Adipocyte (in vitro differentiated cells): ENCODE data around the gene TRPM3.

Experiments used
- DNase-seq: peaks from one replicate; pipeline ENCODE4 v3.0.0-alpha.2; 2015; ENCODE audit warnings: low read depth
- H3K27me3 ChIP-seq: replicated peaks from 2 replicates; pipeline ENCODE4 v1.7.0; 2013; ENCODE audit warnings: mild to moderate bottlenecking, low read length, moderate library complexity; ENCODE audit not compliant: control insufficient read depth, insufficient read depth
- H3K36me3 ChIP-seq: 2 replicates; pipeline ENCODE4 v1.7.0; 2013; ENCODE audit warnings: low read length, mild to moderate bottlenecking, moderate library complexity; ENCODE audit not compliant: control insufficient read depth, insufficient read depth, severe bottlenecking
- H3K4me1 ChIP-seq: 2 replicates; pipeline ENCODE4 v1.7.0; 2013; ENCODE audit warnings: mild to moderate bottlenecking, low read length, moderate library complexity; ENCODE audit not compliant: control insufficient read depth, insufficient read depth
- H3K4me3 ChIP-seq: 2 replicates; pipeline ENCODE4 v1.7.0; 2013; ENCODE audit warnings: mild to moderate bottlenecking, low read length, moderate library complexity
- H3K9ac ChIP-seq: 2 replicates; pipeline ENCODE4 v1.7.0; 2013; ENCODE audit warnings: mild to moderate bottlenecking, low read length, moderate library complexity
- H3K9me3 ChIP-seq: 2 replicates; pipeline ENCODE4 v1.7.0; 2013; ENCODE audit warnings: mild to moderate bottlenecking, low read length, moderate library complexity; ENCODE audit not compliant: control insufficient read depth

Gene TRPM3

DNA sequence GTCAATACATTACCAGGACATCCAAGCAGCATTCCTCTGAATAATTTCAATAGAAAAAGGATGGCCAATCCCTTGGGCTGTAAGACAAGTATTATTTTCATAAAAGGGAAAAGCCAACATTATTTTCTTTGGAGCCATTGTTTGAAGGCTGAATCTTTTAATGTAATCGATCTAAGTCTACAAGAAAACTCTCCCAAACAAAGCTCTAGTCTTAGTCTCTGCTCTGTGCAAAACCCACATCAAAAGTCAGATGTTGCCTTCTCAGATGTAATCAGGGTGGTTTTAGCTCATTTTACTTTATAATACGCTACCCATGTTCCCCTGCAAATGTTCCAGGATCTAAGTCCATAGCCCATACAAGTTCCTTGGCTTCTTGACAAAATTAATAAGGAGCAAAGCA, 325.6 kb downstream of the TRPM3 start:
- no peaks in the 10 kb centered on the region for H3K4me1 ChIP-seq
- DNase-seq = no peak

DNA sequence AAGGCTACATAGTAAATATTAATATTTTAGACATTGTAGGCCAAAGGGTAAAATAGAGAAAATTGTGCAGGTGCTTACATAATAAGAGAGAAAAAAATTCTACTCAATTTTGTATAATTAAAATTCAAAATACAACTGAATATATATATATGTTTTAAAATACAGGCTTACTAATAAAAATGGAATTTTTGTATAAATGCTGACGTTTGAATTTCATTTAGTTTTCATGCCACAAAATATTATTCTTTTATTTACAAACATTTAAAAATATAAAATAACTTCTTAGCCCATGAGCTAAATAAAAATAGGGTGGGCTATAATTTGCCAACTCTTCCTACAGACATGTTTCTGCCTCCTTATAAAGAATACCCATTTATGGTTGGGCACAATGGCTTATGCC, 328.6 kb downstream of the TRPM3 start:
- H3K4me3 ChIP-seq = no peak overlapping the region
- no peak for DNase-seq
- no peaks in the 10 kb centered on the region for H3K27me3 ChIP-seq
- H3K4me1 ChIP-seq = peaks cover 17% of the 10 kb centered on the region
- H3K9me3 ChIP-seq = no peaks in the 10 kb centered on the region
- no peak overlapping the region for H3K9ac ChIP-seq
- no peaks in the 10 kb centered on the region for H3K36me3 ChIP-seq

More for the DNA sequence above, 325.6 kb downstream of the TRPM3 start:
- Histone ChIP-seq H3K9me3 (no peaks in the 10 kb centered on the region), H3K36me3 (no peaks in the 10 kb centered on the region), H3K27me3 (no peaks in the 10 kb centered on the region), H3K4me3 (no peak overlapping the region), H3K9ac (no peak overlapping the region)

DNA sequence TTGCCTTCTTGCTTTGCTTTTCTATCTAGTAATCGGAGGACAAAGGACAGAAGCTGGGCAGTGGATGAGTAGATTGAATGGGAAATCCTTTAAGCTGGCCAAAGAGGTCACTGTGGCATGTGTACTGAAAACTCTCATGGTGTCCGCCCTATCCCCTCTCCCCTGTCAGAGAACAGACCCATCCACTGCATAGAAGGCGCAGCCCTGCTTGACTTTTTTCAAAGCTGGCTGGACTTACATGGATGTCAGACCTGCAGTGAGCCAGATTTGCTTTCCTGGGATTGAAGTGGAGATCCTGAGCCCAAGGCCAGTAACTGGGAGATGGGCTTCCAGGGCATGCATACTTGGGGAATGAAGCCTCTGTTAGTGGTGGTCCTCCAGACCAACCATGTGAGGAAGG, 329.5 kb downstream of the TRPM3 start:
- no peaks in the 10 kb centered on the region for H3K27me3 ChIP-seq
- H3K4me1 ChIP-seq = peaks cover 17% of the 10 kb centered on the region
- DNase-seq = no peak
- no peaks in the 10 kb centered on the region for H3K36me3 ChIP-seq
- H3K9ac ChIP-seq = no peak overlapping the region
- H3K9me3 ChIP-seq = no peaks in the 10 kb centered on the region
- H3K4me3 ChIP-seq = no peak overlapping the region

DNA sequence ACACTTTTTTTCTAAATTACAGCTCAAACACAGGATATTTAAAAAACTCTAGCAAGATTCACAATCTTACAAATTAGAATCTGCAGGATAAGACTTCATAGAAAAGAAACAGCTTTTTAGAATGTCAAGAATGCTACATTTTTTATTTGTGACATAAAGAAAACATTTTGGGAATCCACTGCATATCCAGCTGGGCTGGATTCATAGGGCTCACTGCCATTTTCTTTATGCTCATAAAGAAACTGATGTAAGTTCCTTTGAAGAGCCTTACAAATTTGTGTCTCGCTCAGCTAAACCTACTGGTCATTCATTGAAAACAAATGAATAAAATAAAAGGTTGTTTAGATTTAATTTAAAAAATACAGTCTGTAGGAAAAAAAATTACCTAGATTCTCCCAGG, 332.3 kb downstream of the TRPM3 start:
- H3K36me3 ChIP-seq = no peaks in the 10 kb centered on the region
- DNase-seq = peak; percentile 26
- H3K9ac ChIP-seq = no peak overlapping the region
- H3K27me3 ChIP-seq = no peaks in the 10 kb centered on the region
- no peak overlapping the region for H3K4me3 ChIP-seq
- H3K4me1 ChIP-seq = peaks cover 17% of the 10 kb centered on the region
- H3K9me3 ChIP-seq = no peaks in the 10 kb centered on the region

DNA sequence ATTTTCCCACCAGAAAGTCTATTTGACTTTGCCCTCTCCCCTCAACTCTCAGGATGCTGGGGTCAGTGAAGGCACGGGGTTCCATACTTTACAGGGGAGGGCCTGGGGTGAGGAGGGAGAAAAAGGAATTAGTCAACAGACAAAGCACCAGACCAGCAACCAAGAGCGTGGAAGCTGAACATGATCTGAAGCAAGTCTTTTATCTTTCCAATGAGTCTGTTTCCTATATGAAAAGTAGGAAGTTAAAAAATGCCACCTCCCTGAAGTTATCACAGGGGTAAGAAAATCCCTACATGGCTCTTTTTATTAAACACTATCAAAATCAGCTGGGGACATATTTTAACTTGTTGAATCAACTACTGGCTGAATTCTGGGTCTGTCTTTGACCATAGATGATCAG, 337.0 kb downstream of the TRPM3 start:
- Histone ChIP-seq H3K9ac (no peak overlapping the region), H3K9me3 (no peaks in the 10 kb centered on the region), H3K36me3 (no peaks in the 10 kb centered on the region), H3K4me1 (peaks cover 8% of the 10 kb centered on the region), H3K4me3 (no peak overlapping the region), H3K27me3 (no peaks in the 10 kb centered on the region)
- DNase-seq = no peak

DNA sequence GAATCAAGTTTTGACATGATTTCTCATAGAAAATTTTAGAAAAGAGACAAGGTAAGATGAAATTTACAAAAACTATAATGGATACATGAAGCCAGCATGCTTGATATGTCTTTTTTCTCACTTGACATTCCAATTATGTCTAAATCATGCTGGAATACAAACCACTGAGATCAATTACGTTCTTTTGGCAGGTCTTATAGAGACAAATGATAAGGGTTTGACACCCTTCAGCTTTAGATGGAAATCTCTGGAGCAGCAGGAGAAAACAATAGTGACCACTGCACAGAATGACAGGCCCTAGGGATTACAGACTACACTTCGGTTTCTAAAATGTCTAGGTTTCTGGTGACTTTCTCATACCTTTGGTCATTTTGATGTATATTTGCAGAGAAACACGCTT, 342.9 kb downstream of the TRPM3 start:
- H3K4me1 ChIP-seq = no peaks in the 10 kb centered on the region
- H3K9me3 ChIP-seq = no peaks in the 10 kb centered on the region
- H3K36me3 ChIP-seq = no peaks in the 10 kb centered on the region
- DNase-seq = no peak
- no peak overlapping the region for H3K9ac ChIP-seq
- H3K4me3 ChIP-seq = no peak overlapping the region
- H3K27me3 ChIP-seq = no peaks in the 10 kb centered on the region

DNA sequence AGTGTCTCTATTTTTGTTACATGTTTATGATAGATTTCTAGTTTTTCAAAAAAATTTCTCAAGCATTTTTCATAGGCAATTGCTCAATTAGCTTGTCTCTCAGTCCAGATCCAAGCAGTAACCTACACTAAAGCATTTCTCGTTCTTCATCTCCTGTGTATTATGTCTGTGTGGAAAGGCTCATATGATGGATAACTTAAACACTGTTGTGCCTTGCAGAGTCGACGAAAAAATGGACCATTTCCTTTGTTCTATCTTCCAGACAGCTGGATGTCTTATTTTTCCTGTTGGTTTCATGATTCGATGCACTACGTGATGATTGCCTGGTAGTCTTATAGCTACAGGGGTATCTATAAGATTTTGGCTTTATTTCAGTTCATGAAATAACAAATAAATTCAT, 347.8 kb downstream of the TRPM3 start:
- no peak overlapping the region for H3K9ac ChIP-seq
- H3K27me3 ChIP-seq = no peaks in the 10 kb centered on the region
- H3K4me3 ChIP-seq = no peak overlapping the region

DNA sequence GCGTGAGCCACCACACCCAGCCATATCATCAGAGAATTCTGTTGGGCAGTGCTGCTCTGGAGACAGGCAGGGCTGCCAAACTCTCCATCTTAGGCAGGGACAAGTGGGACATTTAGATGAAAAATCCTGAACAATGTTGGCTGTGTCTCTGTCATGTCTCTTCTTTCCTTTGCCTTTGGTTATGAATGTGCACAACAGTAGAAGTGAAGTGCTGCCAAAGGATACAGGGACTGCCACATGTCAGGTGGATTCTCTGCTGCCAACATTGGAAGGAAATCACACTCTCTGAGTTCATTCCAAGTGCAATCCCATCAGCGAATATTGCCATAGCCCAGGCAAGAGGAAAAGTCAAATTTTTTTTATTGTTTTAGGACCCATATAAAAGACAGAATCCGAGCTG, 348.8 kb downstream of the TRPM3 start:
- no peaks in the 10 kb centered on the region for H3K36me3 ChIP-seq
- no peaks in the 10 kb centered on the region for H3K27me3 ChIP-seq
- H3K4me1 ChIP-seq = no peaks in the 10 kb centered on the region
- H3K9me3 ChIP-seq = no peaks in the 10 kb centered on the region
- no peak for DNase-seq
- H3K9ac ChIP-seq = no peak overlapping the region
- H3K4me3 ChIP-seq = no peak overlapping the region

More for the DNA sequence above, 347.8 kb downstream of the TRPM3 start:
- Histone ChIP-seq H3K4me1 (no peaks in the 10 kb centered on the region), H3K9me3 (no peaks in the 10 kb centered on the region), H3K36me3 (no peaks in the 10 kb centered on the region)
- no peak for DNase-seq

DNA sequence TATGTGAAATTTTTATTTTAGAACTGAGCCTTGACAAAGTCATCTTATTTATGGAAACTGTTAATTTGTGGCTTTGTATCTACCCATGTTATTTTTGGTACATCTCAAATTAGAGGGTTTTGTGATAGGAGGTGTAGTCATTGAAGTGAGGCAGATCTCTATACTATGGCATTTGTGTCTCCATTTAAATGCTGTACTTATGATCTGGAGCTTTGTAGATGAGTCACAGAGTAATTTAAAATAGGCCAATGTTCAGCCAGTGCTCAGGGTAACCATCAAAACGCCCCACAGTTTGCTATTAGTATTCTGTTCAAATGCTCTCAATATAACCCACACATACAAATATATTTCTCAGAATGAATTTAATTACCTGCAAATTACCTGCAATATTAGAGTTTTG, 355.5 kb downstream of the TRPM3 start:
- Histone ChIP-seq H3K4me3 (no peak overlapping the region), H3K4me1 (no peaks in the 10 kb centered on the region), H3K36me3 (no peaks in the 10 kb centered on the region), H3K9me3 (no peaks in the 10 kb centered on the region), H3K27me3 (no peaks in the 10 kb centered on the region), H3K9ac (no peak overlapping the region)
- no peak for DNase-seq

DNA sequence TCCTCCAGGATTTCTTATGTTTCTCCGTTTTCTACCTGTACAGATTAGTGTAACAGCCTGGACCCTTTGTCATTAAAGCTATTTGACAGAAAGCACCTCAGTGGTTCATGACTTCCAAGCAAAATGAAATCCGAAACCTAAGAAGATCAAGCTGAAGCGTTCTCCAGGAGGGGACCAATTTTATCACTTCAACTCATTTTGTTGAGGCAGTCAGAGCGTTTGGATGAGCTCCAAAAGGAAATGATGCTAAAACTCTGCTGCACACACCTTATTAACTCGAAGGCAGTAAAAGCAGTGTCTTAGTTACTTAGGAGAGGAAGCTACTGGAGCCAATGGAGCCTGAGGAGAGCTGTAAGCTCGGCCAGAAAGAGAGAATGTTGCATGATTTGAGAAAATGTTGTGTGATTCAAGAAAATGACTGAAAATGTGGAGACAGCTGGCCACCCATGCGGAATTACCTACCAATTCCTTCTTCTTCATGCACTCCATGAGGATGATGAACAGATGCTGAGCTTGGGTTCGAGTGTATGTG, 360.2 kb downstream of the TRPM3 start:
- H3K9me3 ChIP-seq = no peaks in the 10 kb centered on the region
- no peaks in the 10 kb centered on the region for H3K4me1 ChIP-seq
- DNase-seq = no peak
- no peak overlapping the region for H3K9ac ChIP-seq
- H3K36me3 ChIP-seq = no peaks in the 10 kb centered on the region
- H3K4me3 ChIP-seq = no peak overlapping the region
- H3K27me3 ChIP-seq = no peaks in the 10 kb centered on the region

DNA sequence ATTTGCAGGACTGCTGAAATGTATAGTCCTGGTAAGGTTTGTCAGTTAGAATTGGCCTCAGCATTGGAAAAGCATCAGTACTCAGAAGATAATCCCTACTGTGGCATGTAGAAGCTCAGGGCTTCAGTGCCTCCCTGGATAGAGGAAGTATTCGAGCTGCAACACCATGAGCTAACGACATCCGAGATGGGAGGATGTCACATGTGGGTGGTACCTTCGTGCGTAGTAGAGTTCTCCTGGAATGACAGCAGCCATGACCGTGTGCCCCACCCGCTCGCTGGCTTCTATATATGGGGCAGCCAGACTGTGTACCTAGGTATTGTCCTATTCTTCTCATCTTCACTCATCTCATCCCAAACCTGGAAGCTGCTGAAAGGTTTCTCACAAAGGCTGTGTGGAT, 361.2 kb downstream of the TRPM3 start:
- Histone ChIP-seq H3K27me3 (no peaks in the 10 kb centered on the region), H3K4me1 (no peaks in the 10 kb centered on the region)
- DNase-seq = no peak

DNA sequence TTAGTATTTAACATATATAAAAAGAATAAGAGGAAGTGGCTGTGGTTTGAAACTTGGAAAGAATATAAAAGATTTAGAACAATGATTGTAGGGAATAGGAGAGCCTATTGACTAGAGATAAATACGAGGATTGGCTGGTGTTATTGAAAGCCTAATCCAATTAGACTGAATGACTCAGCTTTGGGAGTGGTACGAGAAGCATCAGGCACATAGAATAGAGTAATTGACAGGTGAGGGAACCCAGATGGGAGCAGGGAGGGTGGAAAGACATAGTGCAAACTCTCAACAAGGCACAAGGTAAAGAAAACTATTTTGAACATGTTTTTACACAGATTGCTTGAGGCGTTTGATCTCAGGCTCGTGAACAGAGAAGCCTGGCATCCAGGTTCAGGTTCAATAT, 368.1 kb downstream of the TRPM3 start:
- H3K4me1 ChIP-seq = no peaks in the 10 kb centered on the region
- no peaks in the 10 kb centered on the region for H3K36me3 ChIP-seq
- DNase-seq = no peak
- H3K27me3 ChIP-seq = no peaks in the 10 kb centered on the region
- H3K9me3 ChIP-seq = peaks cover 3% of the 10 kb centered on the region
- H3K9ac ChIP-seq = no peak overlapping the region
- no peak overlapping the region for H3K4me3 ChIP-seq

More for the DNA sequence above, 361.2 kb downstream of the TRPM3 start:
- Histone ChIP-seq H3K9ac (no peak overlapping the region), H3K4me3 (no peak overlapping the region), H3K9me3 (no peaks in the 10 kb centered on the region), H3K36me3 (no peaks in the 10 kb centered on the region)
